ENCODE results near the gene TBC1D25.

- TF ChIP-seq, protein P1, sequence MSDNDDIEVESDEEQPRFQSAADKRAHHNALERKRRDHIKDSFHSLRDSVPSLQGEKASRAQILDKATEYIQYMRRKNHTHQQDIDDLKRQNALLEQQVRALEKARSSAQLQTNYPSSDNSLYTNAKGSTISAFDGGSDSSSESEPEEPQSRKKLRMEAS (IDR thresholded peaks at IDR 0.05): no peak
- TF ChIP-seq TCF12 (IDR thresholded peaks at IDR 0.05; ENCODE audit: low read depth) (no peak), EP300 (IDR thresholded peaks at IDR 0.05; ENCODE audit: borderline replicate concordance) (no peak), RAD21 (IDR thresholded peaks at IDR 0.05; ENCODE audit: low read depth) (no peak)
- TF ChIP-seq, protein P2, sequence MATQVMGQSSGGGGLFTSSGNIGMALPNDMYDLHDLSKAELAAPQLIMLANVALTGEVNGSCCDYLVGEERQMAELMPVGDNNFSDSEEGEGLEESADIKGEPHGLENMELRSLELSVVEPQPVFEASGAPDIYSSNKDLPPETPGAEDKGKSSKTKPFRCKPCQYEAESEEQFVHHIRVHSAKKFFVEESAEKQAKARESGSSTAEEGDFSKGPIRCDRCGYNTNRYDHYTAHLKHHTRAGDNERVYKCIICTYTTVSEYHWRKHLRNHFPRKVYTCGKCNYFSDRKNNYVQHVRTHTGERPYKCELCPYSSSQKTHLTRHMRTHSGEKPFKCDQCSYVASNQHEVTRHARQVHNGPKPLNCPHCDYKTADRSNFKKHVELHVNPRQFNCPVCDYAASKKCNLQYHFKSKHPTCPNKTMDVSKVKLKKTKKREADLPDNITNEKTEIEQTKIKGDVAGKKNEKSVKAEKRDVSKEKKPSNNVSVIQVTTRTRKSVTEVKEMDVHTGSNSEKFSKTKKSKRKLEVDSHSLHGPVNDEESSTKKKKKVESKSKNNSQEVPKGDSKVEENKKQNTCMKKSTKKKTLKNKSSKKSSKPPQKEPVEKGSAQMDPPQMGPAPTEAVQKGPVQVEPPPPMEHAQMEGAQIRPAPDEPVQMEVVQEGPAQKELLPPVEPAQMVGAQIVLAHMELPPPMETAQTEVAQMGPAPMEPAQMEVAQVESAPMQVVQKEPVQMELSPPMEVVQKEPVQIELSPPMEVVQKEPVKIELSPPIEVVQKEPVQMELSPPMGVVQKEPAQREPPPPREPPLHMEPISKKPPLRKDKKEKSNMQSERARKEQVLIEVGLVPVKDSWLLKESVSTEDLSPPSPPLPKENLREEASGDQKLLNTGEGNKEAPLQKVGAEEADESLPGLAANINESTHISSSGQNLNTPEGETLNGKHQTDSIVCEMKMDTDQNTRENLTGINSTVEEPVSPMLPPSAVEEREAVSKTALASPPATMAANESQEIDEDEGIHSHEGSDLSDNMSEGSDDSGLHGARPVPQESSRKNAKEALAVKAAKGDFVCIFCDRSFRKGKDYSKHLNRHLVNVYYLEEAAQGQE (IDR thresholded peaks at IDR 0.05; ENCODE audit: low read depth): no peak
Observed at GRCh38 chrX:48516285-48516684, 23.2 kb upstream of the TBC1D25 start.
